Fibroblast of mammary gland (primary cell): ENCODE results near the gene SLC8A1.

Experiments used
- DNase-seq: peaks from one replicate; pipeline ENCODE4 v3.0.0-alpha.2; 2010; ENCODE audit warnings: low read depth
- H3K4me3 ChIP-seq: 2 replicates; pipeline ENCODE4 v1.5.1; 2011; ENCODE audit warnings: low read depth, mild to moderate bottlenecking, low read length, moderate library complexity; ENCODE audit not compliant: control insufficient read depth
- CTCF ChIP-seq: conservative IDR thresholded peaks from 2 replicates; pipeline ENCODE4 v1.5.1; 2011; ENCODE audit warnings: low read depth, low read length, inconsistent platforms; ENCODE audit not compliant: control insufficient read depth, insufficient read depth

SLC8A1 gene

GRCh38 chr2:40179801-40180200, 272.1 kb downstream of the SLC8A1 start:
- no peak for TF ChIP-seq CTCF
- DNase-seq: no peak
- H3K4me3 ChIP-seq: no peak overlapping the region

DNA sequence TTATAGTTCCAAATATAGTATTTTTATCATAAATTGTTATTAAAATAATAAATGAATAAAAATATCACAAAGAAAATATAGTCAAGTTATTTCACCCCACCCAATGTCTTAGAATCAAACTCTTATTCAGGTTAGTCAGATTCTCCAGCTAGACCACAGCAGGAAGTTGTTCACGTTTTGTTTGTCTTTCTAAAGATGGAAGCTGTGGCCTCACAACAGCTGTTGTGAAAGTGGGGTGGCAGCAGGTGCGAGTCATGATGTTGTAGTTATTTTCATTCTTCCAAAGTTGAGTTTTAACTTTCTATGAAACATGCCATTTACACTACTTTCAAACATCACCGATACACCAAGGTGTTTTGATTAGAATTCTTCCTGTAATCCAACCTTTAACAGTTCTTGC, 272.9 kb downstream of the SLC8A1 start:
- no peak overlapping the region for H3K4me3 ChIP-seq
- DNase-seq: peak; percentile 37
- no peak for TF ChIP-seq CTCF

- no peak for DNase-seq
- no peak for TF ChIP-seq CTCF
- no peak overlapping the region for H3K4me3 ChIP-seq
Observed at GRCh38 chr2:40178171-40178778, 273.6 kb downstream of the SLC8A1 start.

- DNase-seq: no peak
- TF ChIP-seq CTCF: no peak
- no peak overlapping the region for H3K4me3 ChIP-seq
Observed at GRCh38 chr2:40177366-40177765, 274.5 kb downstream of the SLC8A1 start.

DNA sequence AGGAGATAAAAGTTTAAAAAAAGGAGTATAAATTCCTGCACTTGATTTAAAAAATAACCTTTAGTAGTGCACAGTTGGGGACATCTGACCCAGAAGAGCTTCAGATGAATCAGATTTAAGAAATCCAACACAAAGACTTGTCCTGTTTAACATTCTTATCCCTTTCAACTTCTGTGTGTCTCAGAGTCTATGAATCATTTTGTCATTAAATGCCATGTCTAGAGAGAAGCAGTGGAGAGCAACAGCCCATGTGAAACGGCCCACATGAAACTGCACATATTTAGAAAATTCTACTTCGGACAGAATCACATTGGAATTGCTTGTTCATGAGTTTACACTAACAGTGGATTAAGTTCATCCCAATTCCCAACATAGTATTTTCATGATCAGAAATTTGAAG, 278.6 kb downstream of the SLC8A1 start:
- no peak overlapping the region for H3K4me3 ChIP-seq
- no peak for DNase-seq
- no peak for TF ChIP-seq CTCF

- TF ChIP-seq CTCF: no peak
Observed at GRCh38 chr2:40169856-40170255, 282.0 kb downstream of the SLC8A1 start.

GRCh38 chr2:40169430-40169829, 282.5 kb downstream of the SLC8A1 start:
- H3K4me3 ChIP-seq: no peak overlapping the region
- no peak for TF ChIP-seq CTCF
- DNase-seq: peak; percentile 24

More at GRCh38 chr2:40169856-40170255, 282.0 kb downstream of the SLC8A1 start:
- H3K4me3 ChIP-seq: no peak overlapping the region
- DNase-seq: no peak
